EH (cell line): ENCODE measurements around the gene CCDC171.
"Not testable (repeated sequence)": the region's sequence is repeated elsewhere in the genome, so short reads cannot be mapped to it uniquely, and the experiment has no call there.

Experiments
- DNase-seq: peaks from one replicate; pipeline ENCODE4 v3.0.0-alpha.2; 2015; ENCODE audit warnings: low read depth

CCDC171 gene

DNA sequence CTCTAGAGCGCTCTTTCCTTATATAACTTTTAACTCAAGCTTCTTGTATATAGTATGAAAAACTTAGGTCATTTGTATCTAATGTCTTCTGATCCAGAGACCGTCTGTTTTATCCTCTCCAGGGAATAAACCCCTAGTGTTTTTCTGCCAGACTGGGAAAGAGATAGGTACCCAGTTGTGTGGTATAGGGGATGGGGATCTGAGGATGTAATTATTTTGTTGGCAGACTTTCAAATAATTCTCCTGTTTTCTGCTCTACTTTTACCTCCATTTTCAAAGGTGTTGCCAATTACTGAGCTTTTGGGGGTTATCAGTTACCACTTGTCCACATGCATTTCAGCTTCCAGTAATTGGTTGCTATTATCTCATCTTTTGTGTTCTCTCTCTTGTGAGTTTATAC lies 17.9 kb downstream of the CCDC171 start:
- DNase-seq, result no peak

- DNase-seq, result no peak
Measured at GRCh38 chr9:15572200-15572770, 19.4 kb downstream of the CCDC171 start.

- DNase-seq, result no peak
Measured at GRCh38 chr9:15576350-15577050, 23.7 kb downstream of the CCDC171 start.

GRCh38 chr9:15578714-15579113 lies 25.9 kb downstream of the CCDC171 start:
- no peak for DNase-seq

- no peak for DNase-seq
Measured at GRCh38 chr9:15584379-15584778, 31.5 kb downstream of the CCDC171 start.

GRCh38 chr9:15592317-15592716 lies 39.5 kb downstream of the CCDC171 start:
- no peak for DNase-seq

DNA sequence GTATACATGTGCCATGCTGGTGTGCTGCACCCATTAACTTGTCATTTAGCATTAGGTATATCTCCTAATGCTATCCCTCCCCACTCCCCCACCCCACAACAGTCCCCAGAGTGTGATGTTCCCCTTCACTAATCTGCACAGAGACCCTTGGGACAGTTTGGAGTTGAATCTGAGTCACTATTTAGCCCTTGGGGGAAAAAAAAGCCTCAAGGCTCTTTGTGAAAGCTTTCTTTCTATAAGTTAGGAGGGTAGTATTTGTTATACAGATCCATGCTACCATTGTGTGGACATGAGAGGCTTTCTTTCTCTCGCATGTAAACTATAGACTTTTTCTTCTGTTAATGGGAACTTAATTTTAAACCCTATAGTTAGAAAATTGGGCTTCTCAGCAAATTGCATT lies 40.1 kb downstream of the CCDC171 start:
- DNase-seq, result not testable (repeated sequence)

DNA sequence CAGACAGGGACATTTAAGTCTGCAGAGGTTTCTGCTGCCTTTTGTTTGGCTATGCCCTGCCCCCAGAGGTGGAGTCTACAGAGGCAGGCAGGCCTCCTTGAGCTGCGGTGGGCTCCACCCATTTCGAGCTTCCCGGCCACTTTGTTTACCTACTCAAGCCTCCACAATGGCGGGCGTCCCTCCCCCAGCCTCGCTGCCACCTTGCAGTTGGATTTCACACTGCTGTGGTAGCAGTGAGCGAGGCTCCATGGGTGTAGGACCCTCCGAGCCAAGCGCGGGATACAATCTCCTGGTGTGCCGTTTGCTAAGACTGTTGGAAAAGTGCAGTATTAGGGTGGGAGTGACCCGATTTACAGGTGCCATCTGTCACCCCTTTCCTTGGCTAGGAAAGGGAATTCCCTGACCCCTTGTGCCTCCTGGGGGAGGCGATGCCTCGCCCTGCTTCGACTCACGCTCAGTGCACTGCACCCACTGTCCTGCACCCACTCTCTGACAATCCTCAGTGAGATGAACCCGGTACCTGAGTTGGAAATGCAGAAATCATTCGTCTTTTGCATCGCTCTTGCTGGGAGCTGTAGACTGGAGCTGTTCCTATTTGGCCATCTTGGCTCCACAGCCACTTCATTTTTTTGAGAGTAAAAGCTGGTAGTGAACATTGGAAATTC lies 48.0 kb downstream of the CCDC171 start:
- DNase-seq, result not testable (repeated sequence)

DNA sequence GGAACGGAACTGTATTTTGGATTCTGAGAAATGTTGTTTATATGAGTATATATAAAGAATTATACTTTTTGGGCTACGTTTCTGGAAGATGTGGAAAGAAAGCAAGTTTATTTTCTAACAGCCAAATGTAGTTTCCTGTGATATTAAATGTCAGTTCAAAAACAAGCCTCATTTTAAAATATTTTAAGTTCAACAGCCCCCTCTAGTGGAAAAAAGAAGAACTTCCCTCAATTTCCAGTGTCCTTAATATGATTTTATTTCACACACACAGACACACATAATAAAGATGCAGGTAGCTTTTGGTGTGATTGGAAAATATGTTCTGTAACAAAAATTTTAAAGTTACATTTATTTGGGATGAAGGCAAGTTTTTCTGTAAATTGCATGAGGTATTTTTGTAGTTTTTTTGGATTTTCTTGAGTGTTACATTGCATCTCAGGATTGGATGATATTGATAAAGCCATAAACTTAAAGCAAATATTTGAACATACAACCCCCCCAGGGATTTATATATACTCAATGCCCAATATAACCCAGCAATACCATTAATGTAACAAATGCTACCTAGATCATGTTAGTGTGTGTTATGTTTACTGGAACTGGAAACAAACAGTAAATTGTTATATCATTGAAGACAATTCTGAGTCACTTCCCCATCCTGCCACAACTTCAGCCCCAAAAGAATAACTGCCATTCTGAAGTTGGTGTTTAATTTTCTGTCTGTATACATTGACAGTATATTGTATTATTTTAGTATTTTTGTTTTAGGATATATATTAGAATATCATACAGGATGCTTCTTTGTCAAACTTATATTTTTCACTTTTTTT lies 54.0 kb downstream of the CCDC171 start:
- DNase-seq, result peak; percentile 49

GRCh38 chr9:15612962-15613361 lies 60.1 kb downstream of the CCDC171 start:
- DNase-seq, result no peak

GRCh38 chr9:15617782-15618181 lies 64.9 kb downstream of the CCDC171 start:
- DNase-seq, result no peak

- no peak for DNase-seq
Measured at GRCh38 chr9:15618540-15619331, 65.9 kb downstream of the CCDC171 start.

- peak; percentile 13 for DNase-seq
Measured at GRCh38 chr9:15622318-15622971, 69.6 kb downstream of the CCDC171 start.

DNA sequence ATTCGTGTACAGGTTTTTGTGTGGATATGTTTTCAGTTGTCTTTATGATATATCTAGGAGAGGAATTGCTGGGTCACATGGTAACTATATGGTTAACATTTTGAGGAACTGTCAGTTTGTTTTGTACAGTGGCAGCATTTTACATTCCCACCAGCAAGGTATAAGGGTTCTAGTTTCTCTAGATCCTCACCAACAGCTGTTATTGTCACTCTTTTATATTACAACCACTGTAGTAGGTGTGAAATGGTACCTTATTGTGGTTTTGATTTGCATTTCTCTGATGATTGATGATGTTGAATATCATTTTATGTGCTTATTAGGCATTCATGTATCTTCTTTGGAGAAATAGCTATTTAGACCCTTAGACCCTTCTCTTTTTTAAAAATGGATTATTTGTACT lies 82.9 kb downstream of the CCDC171 start:
- DNase-seq, result no peak

- DNase-seq, result no peak
Measured at GRCh38 chr9:15640121-15640520, 87.3 kb downstream of the CCDC171 start.

DNA sequence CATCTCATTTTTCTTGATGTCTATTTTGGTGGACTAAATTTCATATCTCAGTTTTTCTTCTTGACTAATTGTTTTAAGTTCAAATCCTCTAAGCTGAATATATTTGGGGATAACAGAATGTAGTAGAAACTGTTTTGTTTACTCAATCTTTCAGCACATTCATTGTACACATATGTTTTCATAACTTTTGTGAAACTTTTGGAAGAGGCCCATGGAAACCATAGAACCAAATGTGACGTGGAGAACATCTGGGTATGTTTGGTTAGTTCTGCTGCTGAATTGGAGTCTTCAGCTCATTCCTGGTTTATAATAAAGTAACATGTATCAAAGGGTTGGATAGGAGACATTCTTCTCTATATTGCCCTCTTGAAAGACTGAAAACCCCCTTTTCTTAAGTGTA lies 88.4 kb downstream of the CCDC171 start:
- DNase-seq, result no peak

DNA sequence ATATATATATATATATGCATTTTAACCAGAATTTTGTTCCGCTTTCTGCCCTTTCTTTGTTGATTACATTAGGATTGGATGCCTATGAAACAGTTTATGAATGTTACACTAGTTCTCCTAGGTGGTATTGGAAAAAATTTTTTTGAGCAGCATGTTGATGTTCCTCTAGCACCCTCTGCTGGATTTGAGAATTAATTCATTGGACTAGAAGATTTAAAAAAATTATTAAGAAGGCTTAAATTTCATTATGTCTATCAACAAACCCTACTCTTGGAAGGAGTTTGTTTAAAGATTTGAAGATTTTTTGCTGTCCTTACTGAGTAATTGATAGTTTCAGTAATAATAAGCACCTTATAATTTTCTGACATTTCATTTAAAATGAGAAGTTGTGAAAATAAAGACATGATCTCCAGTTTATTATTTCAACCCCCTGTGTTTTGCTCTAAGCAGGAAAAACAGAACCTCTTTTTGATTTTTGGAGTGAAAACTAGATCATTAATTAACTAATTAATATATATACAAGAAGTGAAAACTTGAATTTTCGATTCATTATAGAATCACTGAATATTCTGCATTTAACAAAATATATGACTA lies 89.6 kb downstream of the CCDC171 start:
- DNase-seq, result peak; percentile 41

- no peak for DNase-seq
Measured at GRCh38 chr9:15670246-15670645, 117.4 kb downstream of the CCDC171 start.

DNA sequence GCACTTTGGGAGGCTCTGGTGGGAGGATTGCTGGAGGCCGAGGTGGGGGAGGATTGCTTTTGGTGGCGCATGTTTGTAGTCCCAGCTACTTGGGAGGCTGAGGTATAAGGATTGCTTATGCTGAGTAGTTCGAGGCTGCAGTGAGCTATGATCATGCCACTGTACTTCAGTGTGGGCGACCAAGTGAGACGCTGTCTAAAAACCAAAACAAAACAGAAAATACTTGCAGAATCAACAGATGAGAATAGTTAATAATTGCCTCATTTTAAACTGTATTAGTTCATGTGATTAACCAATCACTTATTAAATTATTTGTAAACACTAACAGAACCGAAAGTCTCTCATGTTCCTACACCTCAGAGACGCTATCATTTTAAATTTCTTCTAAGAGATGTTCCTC lies 118.1 kb downstream of the CCDC171 start:
- DNase-seq, result no peak

DNA sequence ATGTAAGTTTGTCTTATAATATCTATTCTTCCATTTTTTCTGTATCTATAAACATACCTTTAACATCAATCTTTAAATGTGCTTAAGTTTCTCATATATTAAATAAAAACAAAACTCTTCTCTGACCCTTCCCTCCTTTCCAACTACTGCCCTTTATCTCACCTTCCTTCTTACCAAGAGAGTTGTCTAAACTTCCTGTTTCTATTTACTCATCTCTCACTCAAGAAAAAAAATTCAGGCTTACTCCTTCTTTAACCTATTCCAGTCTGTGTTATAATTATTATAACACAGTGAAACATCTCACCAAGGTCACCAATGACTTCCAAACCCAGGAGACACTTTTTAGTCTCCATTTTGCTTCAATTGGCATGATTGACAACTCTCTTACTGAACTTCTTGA lies 140.9 kb downstream of the CCDC171 start:
- DNase-seq, result no peak

- DNase-seq, result peak; percentile 49
Measured at GRCh38 chr9:15696979-15697378, 144.1 kb downstream of the CCDC171 start.
